RPMI8226 (cell line): Measurements from ENCODE around the gene FBXO11.

Experiments used
- DNase-seq: peaks from one replicate; pipeline ENCODE4 v3.0.0-alpha.2; 2015

The FBXO11 gene

DNA sequence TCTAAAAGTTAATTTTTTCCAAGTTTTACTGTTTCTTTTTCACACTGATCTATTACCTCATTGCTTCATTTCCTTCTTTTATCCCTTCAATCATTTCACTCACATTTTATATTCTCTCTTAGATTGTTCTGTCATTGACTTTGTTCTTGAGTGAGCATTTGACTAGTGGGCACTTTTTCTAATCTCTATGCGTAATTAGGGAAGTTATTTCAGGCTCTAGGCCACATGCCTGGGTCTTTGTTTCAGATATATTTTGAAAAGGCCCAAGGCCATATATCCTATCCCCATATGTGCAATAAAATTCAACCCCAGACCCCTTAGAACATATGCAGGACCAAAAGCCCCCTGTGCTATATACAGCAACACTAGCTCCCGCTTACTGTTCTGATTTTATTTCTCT lies 62.1 kb downstream of the FBXO11 start:
- DNase-seq, result no peak

DNA sequence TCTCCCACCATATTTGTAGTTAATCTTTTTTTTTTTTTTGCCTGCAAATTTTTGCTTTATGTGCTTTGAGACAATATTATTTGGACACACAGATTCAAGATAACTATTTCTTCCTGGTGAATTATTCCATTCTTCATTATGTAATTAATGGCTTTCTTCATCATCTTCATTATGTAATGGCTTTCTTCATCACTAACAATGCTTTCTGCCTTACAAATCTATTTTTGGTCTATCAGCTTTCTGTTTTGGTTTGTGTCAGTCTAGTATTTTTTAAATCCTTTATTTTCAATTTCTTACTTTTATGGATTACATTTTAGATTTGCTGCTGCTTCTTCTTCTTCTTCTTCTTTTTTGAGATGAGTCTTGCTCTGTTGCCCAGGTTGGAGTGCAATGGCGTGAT lies 62.9 kb downstream of the FBXO11 start:
- DNase-seq, result no peak

DNA sequence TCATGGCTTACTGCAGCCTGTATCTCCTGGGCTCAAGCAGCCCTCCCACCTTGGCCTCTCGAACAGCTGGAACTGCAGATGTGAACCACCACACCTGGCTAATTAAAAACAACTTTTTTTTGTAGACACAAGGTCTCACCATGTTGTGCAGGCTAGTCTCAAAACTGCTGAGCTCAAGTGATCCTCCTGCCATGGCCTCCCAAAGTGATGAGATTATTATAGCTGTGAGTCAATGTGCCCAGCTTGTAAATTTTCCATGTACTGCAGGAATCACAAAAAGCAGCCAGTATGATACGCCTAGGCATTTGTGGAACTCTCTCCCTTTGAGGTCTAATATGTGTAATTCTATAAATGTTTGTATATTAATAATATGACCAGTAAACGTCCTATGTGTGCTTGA lies 63.5 kb downstream of the FBXO11 start:
- DNase-seq, result peak; percentile 43

DNA sequence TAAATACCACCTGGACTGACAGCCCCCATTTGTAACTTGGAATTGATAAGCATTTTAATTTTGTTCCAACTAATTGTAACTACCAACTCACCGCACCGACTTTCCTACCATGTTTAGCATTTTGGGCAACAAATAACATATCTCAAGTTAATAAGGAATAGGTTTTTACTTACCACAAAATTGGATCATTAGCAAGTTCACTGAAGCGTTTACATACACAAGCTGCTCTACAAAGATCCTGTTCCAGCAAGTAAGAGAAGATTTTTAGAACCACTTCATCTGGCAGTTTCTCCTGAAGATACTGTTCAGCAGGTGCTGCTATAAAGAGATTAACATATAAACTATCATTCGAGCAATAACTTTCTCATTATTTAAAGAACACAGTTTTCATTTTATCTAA lies 67.6 kb downstream of the FBXO11 start:
- no peak for DNase-seq

DNA sequence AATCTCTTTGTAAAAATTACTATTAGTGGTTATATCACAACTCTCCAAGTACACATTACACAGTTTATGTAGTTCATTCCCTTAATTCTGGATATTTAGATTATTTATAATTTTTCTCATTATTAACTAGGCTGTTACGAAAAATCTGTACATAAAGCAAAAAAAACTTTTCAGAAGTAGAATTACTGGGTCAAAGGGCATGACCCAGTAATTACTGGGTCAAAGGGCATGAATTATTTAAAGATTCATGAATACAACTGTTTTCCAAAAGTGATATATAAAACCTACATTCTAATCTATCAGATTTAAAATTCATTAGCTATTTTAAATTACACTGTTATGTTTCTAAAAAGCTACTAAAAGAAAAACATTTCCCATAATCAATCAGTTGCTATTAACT lies 68.0 kb downstream of the FBXO11 start:
- no peak for DNase-seq

DNA sequence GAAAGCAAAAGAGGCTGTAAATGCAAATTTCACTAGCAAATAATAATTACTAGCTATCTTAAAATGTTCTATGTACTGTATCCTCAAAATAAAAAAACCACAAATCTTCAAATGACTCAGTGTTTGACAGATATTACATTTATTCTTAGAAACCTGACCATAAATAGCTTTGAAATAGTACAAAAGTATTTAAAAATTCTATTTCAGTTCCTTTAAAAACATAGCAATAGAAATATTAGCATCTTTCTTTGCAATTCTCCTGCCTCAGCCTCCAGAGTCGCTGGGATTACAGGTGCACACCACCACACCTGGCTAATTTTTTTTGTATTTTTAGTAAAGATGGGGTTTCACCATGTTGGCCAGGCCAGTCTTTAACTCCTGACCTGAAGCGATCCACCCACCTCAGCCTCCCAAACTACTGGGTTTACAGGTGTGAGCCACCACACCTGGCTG lies 72.8 kb downstream of the FBXO11 start:
- DNase-seq, result no peak

DNA sequence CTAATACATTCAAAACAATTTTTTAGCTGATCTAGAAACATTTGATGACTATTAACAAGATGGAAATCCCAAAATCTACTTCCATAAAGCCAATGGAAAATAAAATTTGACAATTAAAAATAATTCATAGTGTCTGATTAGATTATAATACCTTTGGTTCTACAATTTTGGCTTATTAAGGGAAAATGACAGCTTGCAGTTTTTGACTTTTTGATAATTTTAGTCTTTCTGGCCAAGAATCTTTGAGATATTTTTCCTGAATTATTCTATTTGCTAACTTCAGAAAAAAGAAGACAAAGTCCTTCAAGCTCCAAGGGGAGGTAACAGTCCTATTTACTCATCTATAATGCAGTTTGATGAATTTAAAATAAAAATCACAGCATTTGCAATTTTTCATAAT lies 83.8 kb downstream of the FBXO11 start:
- DNase-seq, result no peak

DNA sequence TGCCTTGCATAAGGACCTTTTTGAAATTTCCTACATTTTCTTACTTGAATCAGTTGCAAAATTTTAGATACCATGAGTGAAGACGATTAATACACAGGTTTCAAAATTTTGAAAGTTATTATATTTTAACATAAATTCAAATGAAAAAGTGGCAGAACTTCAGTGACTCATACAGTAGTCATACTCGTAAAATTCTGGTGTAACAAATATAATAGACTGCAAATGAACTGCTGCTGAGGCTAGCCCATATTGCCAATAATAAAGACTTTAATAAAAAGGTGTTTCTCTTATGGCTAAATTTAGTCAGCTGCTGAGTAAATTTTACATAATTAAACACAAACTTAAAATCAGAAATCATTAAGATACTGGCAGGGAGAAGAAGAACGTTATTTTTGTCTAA lies 86.5 kb downstream of the FBXO11 start:
- no peak for DNase-seq

DNA sequence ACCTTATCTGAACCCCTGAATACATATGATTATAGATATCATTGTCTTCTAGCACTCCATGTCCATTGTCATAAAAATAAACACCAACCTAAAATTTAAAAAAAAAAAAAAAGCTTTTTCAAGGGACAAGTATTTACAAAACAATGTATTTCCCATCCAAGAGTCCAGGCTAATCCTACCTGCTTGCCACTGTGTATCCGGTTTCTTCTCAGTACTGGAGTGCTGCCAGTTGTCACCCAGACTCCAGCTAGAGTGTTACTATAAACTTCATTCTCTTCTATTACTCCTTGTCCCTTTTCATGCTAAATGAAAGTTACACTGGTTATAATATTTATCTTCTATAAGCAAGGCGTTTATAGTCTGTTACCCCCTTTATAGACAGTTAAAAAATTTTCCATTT lies 87.5 kb downstream of the FBXO11 start:
- no peak for DNase-seq

DNA sequence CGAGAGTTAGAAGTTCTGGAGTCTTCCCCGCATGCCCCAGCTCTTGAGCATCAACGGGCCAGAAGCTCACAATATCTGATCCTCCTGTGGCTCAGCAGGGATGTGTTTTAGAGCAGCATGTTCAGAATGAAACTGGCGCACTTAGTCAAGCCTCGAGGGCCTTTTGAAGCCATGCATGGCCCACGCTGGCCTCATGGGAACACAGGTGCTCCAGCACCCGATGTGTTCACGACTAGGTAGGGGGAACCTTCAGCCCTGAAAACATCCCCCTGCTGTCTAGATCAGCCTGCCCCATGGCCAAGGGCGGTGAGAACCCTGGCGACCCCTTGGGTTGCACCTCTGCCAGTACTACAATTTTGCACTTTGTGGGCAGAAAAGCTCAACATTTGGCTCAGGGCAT lies 90.5 kb downstream of the FBXO11 start:
- no peak for DNase-seq

DNA sequence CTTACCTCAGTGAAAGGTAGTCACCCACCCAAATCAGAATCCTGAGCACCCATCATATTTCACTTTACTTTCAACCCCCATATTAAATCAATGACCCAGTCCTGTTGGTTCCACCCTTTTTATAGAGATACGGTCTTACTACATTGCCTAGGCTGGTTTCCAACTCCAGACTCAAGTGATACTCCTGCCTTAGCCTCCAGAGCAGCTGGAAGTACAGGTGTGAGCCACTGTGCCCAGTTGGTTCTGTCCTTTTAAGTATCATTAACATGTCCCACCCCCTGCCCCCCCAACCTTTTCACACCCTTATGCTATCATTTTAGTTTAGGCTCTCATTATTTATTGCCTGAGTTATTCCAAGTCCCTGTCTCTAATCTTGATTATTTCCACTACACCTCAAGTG lies 94.6 kb downstream of the FBXO11 start:
- DNase-seq, result no peak

DNA sequence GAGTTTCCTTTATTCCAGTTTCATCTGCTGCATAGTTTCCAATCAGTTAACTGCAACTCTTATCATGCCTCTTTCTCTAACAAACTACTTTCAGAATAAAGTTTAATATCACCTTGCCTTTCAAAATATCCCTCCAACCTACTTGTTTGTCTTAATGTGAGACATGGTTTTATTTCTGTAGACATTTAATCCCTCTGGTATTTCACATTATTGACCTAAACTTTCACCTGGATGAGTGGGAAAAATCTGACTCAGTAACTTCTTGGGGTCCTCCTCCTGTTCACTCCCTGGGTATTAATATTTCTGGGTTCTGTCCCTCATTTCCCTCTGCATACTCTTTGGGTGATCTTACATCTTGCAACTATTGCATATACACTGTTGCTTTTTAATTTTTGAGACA lies 95.4 kb downstream of the FBXO11 start:
- no peak for DNase-seq

DNA sequence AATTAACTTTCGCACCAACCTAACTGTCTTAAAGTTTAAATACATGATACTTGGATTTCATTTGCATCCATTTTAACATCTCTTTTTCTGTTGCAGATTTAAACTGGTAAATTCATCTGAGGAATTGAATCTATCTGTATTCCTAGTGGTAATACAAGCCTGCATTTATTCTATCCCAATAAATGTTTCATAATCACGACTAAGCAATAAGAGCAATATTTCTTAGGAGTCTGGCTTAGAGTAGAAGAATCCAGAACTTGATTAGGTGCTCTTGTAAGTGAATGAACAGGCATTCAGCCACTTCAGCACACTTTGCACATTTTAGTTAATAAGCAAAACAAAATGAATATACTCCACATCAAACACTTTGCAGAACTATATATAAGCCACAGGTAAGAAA lies 96.4 kb downstream of the FBXO11 start:
- no peak for DNase-seq

DNA sequence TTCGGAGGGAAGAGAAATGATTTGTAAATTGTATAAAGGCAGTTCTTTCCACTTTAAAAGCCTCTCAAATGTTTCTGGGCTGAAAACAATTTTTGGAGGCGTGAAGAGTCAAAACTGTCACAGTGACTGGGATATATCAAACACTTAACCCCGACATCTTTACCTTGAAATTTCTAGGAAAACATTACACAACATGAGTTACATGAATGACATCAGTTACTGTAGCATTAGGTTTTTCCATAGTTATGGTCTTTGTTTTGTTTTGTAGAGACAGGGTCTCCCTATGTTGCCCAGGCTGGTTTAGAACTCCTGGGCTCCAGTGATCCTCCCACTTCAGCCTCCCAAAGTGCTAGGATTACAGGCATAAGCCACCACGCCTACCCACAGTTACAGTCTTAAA lies 97.7 kb downstream of the FBXO11 start:
- DNase-seq, result no peak

DNA sequence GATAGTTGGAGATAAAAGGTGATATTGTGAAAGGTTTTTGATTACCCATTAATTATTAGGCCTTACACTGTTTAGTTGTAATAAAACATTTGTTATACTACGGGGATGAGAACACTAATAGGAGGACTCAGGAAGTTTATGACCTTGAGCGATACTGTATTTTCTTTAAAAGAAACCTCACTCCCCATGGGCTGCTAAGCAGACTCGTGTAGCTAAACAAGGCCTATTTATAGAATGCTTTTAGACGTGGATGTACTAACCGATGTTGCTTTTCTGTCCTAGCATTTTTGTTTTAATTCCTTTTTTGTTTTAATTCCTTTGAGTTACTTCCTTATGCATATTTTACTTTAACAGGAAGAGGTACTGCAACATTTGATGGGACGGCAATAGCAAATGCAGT lies 100.4 kb downstream of the FBXO11 start:
- DNase-seq, result no peak

DNA sequence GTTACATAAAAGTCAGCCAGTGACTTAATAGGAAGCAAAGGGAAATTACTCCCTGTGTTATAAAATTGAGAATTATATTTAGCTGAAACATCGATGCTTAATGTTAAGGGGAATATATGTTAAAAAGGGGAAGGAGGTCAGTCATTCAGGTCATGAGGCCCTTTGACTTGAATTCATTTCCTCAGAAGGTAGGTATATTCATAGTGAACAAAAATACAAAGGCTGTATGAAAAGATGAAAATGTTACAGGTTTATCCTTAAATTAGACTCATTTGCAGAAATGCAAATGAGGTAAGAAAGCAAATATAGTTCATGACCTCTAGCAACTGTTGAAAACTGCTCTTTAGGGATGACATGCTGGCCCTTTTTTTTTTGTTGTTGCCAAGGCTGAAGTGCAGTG lies 102.5 kb downstream of the FBXO11 start:
- no peak for DNase-seq

DNA sequence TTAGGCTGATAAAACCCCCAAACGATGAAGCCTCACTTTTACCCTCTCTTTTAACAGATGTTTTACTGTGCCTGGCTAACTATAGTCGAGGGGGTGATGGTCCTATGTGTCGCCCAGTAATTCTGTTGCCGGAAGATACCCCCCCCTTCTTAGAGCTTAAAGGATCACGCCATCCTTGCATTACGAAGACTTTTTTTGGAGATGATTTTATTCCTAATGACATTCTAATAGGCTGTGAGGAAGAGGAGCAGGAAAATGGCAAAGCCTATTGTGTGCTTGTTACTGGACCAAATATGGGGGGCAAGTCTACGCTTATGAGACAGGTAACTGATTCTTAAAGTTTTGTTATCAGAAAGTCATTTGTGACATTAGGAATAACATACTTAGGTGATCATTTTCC lies 102.9 kb downstream of the FBXO11 start:
- no peak for DNase-seq

DNA sequence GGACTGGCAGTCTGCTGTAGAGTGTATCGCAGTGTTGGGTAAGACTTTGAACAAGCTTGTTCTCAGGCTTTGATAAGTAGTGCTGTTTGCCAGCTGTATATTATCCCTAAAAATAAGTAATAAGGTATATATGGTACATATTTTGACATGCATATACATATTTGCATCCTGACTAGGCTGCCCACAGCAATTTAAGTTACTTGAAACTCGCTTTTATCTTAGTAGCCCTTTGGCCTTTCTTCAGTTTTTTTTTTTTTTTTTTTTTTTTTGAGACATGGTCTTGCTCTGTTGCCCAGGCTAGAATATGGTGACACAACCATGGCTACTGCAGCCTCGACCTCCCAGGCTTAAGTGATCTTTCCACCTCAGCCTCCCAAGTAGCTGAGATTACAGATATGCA lies 105.2 kb downstream of the FBXO11 start:
- DNase-seq, result no peak

DNA sequence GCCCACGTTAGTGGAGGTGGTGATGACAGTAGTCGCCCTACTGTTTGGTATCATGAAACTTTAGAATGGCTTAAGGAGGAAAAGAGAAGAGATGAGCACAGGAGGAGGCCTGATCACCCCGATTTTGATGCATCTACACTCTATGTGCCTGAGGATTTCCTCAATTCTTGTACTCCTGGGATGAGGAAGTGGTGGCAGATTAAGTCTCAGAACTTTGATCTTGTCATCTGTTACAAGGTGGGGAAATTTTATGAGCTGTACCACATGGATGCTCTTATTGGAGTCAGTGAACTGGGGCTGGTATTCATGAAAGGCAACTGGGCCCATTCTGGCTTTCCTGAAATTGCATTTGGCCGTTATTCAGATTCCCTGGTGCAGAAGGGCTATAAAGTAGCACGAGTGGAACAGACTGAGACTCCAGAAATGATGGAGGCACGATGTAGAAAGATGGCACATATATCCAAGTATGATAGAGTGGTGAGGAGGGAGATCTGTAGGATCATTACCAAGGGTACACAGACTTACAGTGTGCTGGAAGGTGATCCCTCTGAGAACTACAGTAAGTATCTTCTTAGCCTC lies 107.2 kb downstream of the FBXO11 start:
- no peak for DNase-seq

DNA sequence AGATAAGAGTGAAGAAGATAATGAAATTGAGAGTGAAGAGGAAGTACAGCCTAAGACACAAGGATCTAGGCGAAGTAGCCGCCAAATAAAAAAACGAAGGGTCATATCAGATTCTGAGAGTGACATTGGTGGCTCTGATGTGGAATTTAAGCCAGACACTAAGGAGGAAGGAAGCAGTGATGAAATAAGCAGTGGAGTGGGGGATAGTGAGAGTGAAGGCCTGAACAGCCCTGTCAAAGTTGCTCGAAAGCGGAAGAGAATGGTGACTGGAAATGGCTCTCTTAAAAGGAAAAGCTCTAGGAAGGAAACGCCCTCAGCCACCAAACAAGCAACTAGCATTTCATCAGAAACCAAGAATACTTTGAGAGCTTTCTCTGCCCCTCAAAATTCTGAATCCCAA lies 107.7 kb downstream of the FBXO11 start:
- DNase-seq, result no peak

DNA sequence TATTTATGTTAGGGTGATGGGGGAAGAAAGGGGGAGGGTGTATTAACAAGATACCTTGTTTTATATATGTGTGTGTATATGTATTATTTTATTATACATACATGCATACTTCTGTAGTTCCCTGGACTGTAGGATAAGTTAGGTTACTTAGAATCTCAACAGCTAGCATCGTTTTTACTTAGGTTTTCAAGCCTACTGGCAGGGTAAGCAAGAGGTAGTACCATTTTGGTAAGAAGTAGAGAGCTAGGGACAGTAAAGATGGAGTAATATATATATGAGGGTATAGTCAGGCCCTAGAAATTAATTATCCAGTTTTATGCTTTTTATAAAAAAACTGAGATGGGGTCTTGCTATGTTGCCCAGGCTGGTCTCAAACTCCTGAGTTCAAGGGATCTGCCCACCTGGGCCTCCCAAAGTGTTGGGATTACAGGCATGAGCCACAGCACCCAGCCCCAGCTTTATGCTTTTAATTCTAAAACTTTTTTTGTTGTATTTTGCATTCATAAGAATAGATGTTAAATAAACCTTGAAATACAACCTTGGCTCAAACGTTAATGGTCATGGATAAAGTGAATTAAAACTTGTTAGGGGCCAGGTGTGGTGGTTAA lies 110.1 kb downstream of the FBXO11 start:
- no peak for DNase-seq

DNA sequence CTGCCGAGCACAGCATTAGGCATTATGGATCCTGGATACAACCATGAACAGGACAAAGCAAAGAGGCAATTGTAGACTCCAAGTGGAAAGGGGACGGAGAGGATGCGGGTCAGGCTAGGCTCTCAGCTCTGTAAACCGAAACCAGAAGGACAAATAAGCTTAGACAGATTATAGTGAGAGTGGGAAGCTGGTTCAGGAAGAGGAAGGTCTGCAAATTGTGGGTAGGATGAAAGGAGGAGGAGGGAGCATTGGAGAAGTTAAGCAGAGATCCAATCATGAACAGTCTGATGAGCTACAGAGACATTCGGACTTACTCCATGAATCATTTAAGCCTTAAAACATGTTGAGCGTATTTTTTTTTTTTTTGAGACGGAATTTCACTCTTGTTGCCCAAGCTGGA lies 120.3 kb downstream of the FBXO11 start:
- no peak for DNase-seq

DNA sequence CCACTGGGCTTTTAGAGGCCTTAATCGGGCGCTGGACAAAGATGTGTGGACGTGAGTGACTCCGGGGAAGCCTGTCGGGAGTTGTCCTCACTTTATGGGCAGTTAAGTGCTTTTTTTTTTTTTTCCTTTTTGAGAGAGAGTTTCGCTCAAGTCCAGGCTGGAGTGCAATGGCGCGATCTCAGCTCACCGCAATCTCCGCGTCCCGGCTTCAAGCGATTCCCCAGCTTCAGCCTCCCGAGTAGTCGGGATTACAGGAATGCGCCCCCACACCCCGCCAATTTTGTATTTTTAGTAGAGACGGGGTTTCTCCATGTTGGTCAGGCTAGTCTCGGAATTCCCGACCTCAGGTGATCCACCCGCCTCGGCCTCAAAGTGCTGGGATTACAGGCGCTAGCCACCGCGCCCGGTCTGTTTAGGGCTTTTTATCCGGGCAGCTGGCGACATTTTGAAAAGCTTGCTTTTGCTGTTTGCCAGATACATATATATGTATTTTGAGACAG lies 121.9 kb downstream of the FBXO11 start:
- DNase-seq, result no peak

DNA sequence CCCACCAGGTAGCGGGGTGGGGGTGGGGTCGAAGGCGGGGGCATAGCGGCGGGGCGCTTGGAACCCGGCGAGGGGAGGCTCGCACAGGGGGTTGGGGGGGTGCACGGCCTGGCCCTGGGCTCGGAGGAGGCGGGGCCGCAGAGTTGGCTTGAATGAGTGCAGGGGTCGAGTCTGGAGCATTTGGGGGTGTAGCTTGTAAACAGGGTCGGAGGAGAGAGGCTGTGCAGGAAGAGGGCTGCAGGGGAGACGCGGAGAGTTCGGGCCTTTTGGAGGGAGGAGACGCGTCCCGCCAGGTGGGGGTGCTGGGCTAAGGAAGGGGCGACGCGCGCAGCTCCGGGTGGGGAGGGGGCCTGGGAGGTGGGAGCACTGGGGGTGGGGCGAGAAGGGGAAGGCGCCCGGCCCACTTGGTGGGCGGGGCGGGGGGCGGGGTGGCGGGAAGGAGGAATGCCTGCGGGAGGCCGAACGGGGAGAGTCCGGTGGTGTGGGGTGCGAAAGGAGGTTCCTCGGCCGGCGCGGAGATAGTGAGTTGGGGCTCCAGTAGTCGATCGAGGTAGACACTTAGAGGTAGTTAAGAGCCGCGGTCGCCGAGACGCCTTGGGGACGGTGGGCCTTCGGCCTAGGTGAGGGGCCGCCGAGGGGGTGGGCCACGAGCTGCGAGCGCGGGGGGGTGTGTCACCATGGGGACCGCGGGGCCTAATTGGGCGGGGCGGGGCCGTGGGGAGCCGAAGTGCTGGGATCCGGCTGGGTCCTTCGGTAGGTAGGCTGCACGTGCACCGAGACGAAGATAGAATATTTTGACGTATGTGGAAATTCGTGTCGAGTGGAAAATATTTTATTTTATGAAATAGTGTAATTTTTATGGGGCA lies 122.6 kb downstream of the FBXO11 start:
- peak; percentile 77 for DNase-seq
